ENCODE data around the gene S100A5.

GRCh38 chr1:153568367-153569099 lies 27.8 kb upstream of the S100A5 start:
- TF ChIP-seq EZH2 (IDR thresholded peaks at IDR 0.05; ENCODE audit: insufficient read depth, low read length), result no peak
- TF ChIP-seq CTCF (IDR thresholded peaks at IDR 0.05; ENCODE audit: insufficient read depth, low read depth, low read length), result peak; percentile 95
